ENCODE results near the gene DAB2IP.

Gene DAB2IP

DNA sequence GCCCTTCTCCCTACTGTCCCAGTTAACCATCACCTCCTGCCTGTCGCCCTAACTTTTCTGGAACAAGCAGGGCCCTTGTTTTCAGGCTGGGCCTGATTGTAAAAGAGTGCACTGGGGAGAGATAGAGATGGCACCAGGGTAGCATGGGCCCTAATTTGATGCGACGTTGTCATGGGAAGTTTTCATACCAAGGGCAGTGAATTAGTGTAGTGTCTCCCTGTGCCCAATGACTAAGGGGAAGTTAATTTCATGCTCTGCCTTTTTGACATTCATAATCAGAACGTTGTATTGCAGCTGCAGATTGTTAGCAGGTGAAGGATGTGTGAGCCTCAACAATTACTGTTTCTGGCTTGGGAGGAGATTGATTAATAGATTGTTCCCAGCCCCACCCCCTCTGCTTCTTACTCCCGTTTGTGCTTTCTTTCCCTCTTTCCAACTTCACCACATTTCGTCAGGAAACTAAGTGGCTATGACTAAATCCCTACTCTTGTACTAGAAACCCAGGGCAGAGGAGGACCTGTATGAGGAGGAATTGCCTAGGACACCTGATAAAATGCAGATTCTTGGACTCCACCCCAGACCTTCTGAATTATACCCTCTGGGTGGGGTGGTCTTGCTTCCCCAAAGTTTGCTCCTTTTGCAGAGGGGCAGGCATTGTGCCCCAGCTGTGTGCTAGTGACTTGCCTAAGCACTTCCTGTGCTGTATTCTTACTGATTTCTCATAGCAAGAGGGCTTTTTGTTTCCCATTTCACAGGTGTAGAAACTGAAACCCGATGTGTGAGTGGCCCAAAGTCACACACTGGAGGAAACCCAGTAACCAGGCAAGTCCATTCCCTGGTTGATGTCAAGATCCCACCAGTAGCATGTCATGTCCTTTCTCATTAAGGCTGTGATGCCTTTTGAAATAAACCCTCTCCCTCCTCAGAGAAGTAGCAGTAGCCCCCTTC, 56.3 kb downstream of the DAB2IP start:
- no peak for DNase-seq

DNA sequence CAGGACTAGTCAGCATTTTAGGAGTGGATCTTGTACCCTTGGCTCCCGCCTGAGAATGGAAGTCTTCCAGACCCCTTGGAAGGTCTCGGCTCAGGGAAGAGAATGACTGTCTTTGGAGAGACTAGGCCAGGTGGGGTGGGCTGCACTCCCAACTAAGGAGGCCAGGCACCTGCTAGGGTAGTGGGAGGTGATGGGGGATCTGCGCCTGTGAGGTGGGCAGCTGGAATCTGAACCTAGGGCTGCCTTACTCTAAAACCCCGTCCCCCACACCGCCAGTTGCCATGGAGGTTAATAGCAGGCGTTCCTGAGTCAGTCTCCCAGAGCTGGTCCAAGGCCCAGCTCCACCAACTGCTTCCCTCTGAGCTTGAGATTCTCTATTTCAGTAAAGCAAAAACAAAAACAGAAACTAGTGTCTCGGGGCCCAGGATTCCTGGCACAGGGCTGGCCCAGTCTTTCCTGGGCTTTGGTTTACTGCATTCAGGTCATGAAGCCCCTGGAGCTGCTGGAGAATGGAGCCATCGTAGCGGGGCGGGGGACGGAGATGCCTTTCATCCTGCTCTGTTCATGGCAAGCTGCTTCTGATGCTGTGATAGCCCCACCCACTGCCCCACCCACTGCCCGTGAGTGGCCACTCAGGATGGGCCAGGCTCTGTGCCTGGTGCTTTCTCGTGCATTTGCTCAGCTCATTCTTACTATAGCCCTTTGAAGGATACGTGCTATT, 57.5 kb downstream of the DAB2IP start:
- DNase-seq: peak in 1 of 2 experiments; percentile 15

DNA sequence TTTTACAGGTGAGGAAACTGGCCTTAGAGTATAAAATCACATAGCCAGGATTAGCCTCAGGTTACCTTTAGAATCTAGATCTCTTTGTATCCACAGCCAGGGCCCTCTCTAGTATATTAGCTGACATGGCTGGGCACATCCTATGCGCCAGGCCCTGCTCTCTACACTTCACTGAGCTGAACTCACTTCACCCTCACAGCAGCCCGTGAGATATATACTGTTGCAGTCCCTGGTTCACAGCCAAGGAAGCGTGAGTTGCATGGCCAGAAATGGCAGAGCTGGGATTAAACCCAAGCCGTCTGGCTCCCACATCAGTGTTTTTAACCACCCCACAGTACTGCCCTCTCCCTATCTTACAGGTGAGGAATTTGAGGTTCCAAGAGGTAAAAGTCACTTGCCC, 58.4 kb downstream of the DAB2IP start:
- no peak for DNase-seq

DNA sequence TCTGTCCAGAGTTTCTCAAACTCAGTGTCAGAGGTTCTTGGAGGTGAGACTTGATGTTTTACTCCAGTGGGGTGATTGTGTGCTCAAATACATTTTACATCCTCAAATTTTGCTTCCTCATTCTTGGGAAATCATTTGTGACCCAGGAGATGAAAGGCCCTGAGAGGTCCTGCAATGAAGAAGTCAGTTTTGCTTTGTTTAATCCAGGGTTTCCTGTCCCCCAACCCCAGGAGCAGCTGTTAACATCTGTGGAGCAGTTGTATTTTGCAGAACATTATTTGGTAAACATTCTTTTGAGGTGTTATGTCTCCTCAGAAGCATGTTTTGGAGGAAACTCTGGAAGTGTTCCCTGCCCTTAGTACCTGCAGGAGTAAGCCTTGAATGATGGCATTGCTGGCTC, 59.8 kb downstream of the DAB2IP start:
- DNase-seq: no peak

DNA sequence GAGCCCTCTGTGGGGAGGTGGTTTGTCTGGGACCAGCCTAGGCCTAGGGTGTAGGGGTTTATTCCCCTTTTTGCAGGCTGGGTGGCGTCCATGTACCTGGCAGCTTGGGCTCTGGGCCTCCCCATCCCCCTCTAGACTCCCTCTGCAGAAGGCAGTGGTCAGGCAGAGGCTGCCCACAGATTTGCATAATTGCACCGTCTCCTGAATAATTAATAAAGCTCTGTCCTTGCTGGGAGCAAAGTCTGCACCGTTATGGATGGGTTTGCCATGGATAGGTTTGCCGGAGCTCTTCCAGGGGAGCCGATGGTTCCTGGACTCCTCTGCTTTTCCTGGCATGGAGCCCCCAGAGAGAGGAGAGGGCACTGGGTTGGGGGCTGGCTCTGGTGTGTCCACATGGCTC, 60.4 kb downstream of the DAB2IP start:
- peak; percentile 46 to 87 for DNase-seq

DNA sequence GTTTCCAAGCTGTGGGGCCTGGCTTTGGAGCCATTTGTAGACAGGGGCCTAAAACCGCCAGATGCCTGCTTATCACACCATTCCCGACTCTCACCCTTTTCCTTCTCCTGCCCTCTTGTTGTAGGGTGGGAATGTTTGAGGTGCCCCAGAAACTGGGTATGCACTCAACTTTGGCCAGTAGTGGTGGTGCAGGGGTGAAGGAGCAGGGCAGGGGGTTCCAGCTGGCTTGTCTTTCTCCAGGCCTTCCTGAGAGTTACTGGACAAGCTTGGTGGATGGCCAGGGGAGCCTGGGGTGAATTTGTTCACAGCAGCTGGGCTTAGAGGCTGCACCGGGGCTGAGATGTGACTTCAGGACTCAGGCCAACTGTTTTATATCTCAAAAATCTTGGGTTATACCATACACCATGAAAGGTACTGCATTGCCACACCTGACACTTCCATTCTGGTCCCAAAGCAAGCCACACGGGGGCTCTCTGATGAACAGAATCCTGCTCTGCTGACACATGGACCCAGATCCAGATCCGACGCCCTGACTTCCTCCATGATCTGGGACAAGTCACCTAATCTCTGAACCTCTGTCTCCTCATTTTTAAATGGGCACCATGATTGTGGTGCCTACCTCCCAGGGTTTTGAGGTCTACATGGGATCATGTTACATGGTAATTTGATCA, 62.1 kb downstream of the DAB2IP start:
- no peak for DNase-seq

DNA sequence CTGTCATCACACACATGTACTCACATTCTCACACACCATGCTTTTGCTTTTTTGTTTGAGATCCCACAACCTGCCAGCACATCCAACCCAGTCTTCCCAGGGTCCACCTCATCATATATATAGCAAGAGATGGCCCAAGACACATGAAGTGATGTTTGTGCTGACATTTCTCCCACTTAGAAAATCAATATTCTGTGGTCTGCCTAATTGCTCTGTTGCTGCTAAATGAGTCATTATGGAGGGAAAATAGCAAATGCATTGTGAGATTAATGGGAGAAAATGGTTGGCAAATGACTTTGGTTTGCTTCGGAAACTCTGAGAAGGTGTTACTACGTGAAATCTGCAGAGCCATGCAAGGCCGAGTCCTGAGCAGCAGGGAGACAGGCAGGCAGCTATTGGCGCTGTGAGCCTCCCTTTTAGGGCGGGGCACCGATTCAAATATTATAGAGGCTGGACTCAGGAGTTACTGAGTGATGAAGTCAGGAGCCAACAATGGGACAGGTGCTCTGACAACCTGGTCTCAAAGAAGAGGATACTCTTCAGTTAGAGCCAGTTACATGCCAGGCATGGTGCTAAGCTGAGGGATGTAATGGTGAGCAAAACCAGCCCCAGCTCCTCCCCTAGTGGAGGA, 62.8 kb downstream of the DAB2IP start:
- DNase-seq: peak in 1 of 2 experiments; percentile 30

DNA sequence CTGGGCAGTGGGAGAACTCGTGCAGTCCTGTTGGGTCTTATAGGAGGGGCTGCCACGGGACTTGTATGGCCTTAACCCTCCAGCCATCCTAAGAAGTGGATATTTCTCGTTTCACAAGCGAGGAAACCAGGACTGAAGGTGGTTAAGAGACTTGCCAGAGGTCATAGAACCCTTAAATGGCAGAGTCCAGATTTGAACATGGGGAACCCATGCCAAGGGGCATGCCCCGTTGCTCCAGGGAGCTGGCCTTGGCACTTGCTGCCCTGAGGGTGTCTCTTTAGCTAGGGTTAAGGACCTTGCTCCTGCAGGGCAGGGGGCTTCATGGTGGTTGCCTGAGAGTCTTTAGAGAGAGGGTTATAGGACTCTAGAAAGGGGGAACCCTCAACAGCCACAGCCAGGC, 63.4 kb downstream of the DAB2IP start:
- DNase-seq: no peak

DNA sequence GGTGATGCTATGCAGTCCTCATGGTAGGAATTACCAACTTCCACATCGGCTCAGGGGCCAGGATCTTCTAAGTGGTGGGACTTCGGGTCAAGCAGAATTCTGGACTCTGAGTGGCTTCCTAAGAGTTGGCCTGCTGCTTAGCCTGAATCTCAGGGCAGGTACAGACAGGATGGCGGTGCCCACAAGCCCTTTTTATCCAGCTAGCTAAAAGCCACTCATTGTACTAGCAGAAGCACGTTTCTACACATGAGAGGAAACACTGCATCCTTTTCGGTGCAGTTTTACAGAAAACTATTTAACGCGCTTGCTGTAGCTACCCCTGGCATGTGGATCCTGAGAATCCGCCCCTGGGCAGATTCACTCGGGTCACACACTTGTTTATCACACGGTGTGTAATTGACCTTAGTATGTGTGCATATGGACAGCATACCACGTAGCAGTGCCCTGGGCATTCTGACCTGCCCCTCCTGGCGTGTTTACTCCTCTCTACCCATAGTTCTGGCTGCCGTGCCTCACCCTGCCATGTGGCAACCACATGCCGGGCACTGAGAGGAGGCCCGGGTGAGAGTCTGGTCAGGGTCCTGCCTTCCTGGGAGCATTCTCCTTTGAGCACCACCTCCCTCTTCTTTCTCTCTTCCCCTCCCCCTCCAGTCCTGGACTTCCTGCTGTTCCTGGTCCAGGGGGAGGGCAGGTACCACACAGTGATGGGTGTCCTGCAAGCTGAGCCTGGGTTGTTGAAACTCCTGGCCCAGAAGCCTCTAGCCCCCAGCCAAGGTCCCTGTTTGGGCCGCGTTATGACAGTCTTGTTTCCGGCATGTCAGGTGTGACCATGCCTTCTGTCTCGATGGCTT, 65.9 kb downstream of the DAB2IP start:
- no peak for DNase-seq

DNA sequence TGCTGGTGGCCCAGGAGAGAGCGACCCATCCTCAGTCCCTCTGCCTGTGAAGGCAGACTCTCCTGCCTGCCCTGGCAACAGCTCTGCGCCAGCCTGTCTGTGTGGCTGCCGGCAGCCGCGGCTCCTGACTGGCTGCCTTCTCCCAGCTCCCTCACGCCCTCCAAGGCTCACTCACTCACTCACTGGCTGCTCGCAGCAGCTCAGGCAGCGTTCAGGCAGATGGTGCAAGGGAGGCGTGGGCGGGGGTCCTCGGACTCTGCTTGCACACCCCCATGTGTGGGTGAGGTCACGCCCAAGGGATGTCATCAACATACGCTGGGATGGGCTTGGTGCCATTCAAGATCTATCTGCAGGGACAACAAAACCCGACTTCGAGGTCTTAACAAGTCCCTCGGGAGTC, 66.7 kb downstream of the DAB2IP start:
- peak; percentile 41 to 76 for DNase-seq

DNA sequence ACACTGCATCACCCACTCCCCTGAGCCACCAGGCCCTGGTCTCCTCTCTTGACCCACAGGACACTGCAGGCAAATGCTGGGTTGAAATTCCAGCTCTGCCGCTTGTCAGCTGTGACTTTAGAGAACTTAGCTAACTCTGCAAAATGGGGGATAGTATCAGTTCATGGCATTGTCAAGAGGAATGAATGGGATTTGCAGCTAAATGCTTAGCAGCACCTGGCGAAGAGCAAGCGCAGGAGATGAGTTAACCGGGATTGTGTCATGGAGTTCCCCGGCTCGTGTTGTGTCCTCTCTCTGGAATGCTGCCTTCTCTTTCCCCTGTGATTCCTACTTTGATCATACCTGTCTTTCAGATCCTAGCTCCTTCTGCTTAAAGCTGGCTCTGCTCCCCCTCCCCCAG, 67.1 kb downstream of the DAB2IP start:
- DNase-seq: no peak

DNA sequence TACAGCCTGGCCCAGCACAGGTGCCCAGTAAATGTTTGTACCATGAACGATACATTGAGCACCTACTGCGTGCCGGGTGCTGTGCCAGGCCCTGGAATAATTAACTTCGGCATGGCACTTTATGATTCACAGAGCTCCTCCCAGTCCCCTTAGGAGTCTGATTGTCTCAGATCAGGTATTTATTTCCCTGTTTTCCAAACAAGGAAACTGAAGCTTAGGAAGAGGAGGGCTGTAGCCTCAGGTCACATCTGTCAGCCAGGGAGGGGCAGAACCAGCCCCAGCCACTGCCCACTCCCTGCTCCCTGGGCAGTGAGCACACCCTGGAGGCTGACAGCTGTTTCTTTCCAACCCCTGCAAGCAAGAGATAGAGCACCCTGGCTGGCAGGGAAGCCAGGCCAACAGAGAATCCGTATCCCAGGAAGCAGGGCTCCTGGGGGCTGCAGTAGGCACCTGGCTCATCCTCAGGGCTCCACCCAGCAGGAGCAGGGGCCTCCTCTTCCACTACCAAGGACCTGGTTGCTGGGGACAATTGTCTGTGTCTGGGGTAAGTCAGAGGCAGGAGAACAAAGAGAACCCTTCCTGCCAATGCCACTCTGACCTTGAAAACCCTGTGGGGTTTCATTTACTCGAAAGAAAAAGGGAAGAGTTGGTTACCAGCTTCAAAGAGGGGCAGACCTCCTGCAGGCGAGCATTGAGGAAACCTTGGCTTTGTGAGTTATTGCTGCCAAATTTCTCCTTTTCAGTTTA, 69.0 kb downstream of the DAB2IP start:
- peak in 1 of 2 experiments; percentile 14 for DNase-seq

DNA sequence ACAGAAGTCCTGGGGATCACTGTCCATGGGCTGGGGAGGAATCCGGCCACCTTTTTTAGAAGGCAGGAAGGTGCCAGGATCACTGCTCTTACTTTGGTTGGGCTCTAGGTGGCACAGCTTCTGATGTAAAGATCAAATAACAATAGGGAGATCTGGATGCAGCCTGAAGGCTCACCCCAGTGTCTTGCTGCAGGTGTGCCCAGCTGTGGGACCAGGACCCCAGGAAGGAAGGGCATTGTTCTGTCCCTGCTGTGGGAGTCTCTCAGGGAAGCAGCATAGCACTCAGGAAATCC, 69.6 kb downstream of the DAB2IP start:
- no peak for DNase-seq

DNA sequence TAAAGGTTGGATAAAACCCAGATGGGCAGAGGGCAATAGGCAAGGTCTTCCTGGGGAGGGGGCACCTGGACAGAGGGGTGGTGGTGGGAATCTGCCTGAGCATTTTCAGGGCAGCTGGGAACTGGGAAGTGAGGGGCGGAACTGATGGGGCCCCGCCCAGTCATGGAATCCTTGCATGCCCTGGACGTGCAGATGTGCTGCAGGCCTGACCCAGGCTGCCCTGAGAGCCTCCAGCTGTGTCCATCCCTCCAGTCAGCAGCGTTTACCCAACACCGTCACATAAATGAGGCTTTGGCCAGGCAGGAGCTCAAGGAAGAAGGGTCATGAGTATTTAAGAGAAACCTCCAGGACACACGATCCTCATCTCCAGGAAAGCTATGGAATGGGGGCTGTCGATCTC, 70.3 kb downstream of the DAB2IP start:
- DNase-seq: no peak

DNA sequence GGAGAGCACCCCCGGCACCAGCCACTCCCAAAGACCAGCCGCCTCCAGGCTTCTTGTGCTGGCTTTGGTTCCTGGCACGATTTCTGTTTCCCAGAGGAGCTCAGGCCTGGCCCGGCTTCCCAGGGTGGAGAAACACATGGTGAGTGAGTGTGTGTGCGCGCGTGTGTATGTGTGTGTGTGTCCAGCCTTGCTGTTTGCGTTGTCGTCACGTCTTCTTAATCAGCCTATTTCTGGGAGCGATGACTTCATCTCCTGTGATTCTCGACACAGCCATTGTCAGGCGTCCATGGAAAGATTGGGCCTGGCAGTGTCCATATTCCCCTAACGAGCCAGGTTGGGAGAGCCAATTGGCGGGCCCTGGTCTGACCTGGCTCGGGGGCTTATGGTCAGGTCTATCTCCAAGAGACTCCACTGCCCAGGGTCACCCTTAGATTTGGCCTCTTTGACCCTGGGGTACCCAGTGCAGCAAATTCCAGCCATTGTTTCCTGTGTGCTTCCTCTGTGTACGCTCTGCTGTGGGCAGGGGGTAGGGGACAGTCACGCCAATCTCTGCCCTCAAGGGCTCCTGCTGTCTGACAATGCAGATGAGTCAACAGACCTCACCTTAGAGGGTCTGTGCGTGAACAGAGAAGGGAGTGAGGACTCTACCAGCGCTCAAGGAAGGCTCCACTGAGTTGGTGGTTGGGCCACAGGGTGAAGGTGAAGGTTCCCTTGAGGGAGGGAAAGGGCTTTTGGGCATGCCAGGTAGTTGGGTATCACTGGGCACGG, 73.8 kb downstream of the DAB2IP start:
- no peak for DNase-seq

DNA sequence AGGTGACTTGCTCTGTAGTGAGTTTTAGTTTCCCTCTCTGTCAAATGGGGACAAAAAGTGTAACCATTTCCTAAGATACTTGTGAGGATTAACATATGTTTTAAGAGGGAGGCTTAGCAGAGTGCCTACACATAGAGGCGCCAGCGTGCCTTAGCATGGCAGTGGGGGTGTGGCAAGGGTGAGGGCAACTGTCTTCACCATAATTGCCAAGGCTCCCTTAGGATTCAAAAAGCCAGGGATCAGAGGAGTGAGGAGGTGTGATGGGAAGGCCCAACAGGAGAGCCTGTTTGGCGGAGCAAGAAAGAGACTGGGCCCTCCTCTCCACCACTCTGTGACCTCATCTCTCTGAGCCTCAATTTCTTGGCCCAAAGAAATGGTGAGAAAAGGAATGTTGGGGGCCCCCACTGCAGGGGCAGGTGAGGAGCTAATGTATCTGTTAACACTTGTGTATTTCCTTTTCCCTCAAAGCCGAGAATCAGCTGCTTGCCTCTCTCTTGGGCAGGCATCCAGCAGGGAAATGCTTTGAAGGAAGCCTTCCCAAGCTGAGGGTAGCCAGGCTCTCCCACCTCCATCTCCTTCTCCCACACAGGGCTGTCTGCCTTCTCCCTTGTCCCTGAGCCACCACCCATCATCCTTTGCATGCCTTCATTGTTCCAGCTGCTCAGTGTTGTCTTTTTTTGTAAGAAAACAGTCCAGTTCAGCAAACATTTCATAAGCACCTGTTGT, 76.0 kb downstream of the DAB2IP start:
- no peak for DNase-seq

DNA sequence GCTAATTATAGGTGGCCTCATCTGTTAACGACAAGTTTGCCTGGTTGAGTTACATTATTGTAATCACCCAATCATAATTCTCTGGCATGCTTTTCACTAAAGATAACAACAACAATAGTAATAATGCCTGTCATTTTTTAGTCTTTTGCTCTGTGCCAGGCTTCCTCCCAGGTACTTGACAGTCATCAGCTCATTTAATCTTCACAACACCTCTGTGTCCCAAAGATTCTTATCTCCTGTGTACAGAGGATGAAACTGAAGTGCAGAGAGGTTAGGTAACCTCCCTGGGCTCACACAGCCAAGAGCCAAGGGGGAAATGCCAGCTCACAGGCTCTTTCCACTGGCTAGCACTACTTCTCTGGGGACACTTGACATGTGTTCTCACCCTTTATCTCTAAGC, 77.5 kb downstream of the DAB2IP start:
- no peak for DNase-seq

DNA sequence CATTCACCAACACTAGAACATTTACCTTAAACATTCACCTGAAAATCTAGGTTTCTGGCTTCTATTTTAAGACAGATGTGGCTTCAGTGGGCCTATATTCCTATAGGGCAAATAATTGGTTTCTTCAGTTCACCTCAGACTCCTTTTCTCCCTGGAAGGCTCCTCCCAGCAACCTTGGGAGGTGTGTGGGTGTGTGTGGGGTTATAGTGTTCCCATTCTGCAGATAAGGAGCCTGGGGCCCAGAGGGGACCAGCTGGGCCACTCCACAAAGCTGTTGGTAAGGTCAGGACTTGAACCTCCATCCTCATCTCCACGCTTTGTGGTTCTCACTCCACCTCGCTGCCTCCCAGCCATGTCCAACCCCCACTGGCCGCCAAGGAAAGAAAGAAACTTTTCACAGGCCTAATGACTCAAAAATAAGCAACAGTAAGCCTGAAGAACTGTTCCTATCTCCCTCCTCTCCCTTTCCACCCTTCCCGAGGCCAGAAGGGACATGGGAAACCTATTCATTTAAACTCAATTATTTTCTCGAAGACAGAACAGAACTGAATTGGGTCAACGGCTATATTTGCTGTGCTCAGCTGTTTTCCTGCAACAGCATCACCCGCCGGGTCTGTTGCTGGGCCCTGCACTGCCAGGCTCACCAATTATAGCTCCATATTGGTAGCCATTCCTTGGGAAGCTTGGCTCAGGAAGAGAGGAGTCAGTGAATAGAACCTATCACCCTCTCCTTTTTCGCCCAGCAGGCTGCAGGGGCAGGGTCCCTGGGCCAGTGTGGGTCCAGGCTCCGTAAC, 78.5 kb downstream of the DAB2IP start:
- no peak for DNase-seq

DNA sequence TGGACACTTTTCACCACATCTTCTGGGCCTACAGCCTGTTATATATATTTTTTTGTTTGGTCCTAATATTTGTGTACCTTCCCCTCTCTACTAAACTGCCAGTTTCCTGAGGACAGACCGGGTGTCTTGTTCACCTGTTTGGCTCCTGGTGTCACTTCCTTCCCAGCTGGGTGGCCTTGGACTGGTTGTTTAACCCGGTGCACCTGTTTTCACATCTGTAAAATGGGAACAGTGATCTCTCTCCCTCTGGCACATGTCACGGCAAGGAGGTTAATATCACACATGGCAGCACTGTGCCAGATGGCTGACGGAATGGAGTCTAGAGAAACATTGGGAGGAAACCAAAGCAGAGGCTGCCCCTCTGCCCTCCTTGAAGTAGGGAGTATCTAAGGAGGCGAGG, 79.7 kb downstream of the DAB2IP start:
- no peak for DNase-seq
